BLaER1 treated with 17β-estradiol and CSF1 and Interleukin-3, amounts not matched to agents 10 nM and 100 nM (cell line): ENCODE data around the gene SPATA16.

Source experiments
- H3K27ac ChIP-seq, 11 experiments: shearing (Covaris generic); formaldehyde crosslinking; 2 replicates each; pipeline ENCODE4 v1.8.1; 2022
- H3K27me3 ChIP-seq, 11 experiments: shearing (Covaris generic); formaldehyde crosslinking; 2 replicates each; pipeline ENCODE4 v1.8.1; 2022
- H3K36me3 ChIP-seq, 11 experiments: shearing (Covaris generic); formaldehyde crosslinking; 2 replicates each; pipeline ENCODE4 v1.8.1; 2022
- H3K4me1 ChIP-seq, 10 experiments: shearing (Covaris generic); formaldehyde crosslinking; 2 replicates each; pipeline ENCODE4 v1.8.1; 2022
- H3K4me2 ChIP-seq, 11 experiments: shearing (Covaris generic); formaldehyde crosslinking; 2 replicates each; pipeline ENCODE4 v1.8.1; 2022
- H3K4me3 ChIP-seq, 10 experiments: shearing (Covaris generic); formaldehyde crosslinking; 2 replicates each; pipeline ENCODE4 v1.8.1; 2022
- H3K9ac ChIP-seq, 11 experiments: shearing (Covaris generic); formaldehyde crosslinking; 2 replicates each; pipeline ENCODE4 v1.8.1; 2022
- H3K9me3 ChIP-seq, 11 experiments: shearing (Covaris generic); formaldehyde crosslinking; replicated peaks in 1 of 11; 2 replicates each; pipeline ENCODE4 v1.8.1; 2022
- H4K20me1 ChIP-seq, 11 experiments: shearing (Covaris generic); formaldehyde crosslinking; 2 replicates each; pipeline ENCODE4 v1.8.1; 2022
- Cebpa-rat ChIP-seq, 11 experiments: shearing (Covaris generic); IDR thresholded peaks; 2 replicates each; pipeline ENCODE4 v1.8.1; 2022

Gene SPATA16

GRCh38 chr3:172939651-172940293, 201.3 kb downstream of the SPATA16 start:
- Histone ChIP-seq H3K9ac (no peak overlapping the region), H4K20me1 (no peaks in the 10 kb centered on the region), H3K9me3 (no peaks in the 10 kb centered on the region), H3K4me1 (no peaks in the 10 kb centered on the region), H3K27me3 (no peaks in the 10 kb centered on the region), H3K4me3 (no peak overlapping the region), H3K36me3 (no peaks in the 10 kb centered on the region), H3K27ac (no peak overlapping the region), H3K4me2 (no peak overlapping the region)
- no peak for TF ChIP-seq Cebpa-rat (IDR thresholded peaks at IDR 0.05)

- no peaks in the 10 kb centered on the region for H3K4me1 ChIP-seq
- H3K36me3 ChIP-seq = no peaks in the 10 kb centered on the region
Measured at GRCh38 chr3:172938788-172939187, 202.2 kb downstream of the SPATA16 start.

GRCh38 chr3:172931746-172932285, 209.2 kb downstream of the SPATA16 start:
- Histone ChIP-seq H3K27ac (no peak overlapping the region), H3K9me3 (no peaks in the 10 kb centered on the region), H3K9ac (no peak overlapping the region), H3K36me3 (no peaks in the 10 kb centered on the region), H3K4me1 (peaks cover 0 to 13% (median 5%) of the 10 kb centered on the region in 10 experiments; a peak in 7 of 20 replicates), H3K4me3 (no peak overlapping the region), H3K27me3 (no peaks in the 10 kb centered on the region), H3K4me2 (no peak overlapping the region), H4K20me1 (no peaks in the 10 kb centered on the region)
- no peak for TF ChIP-seq Cebpa-rat (IDR thresholded peaks at IDR 0.05)

More at GRCh38 chr3:172938788-172939187, 202.2 kb downstream of the SPATA16 start:
- Histone ChIP-seq H3K4me3 (no peak overlapping the region), H3K9ac (no peak overlapping the region), H4K20me1 (no peaks in the 10 kb centered on the region), H3K27me3 (no peaks in the 10 kb centered on the region), H3K9me3 (no peaks in the 10 kb centered on the region), H3K27ac (no peak overlapping the region), H3K4me2 (no peak overlapping the region)
- no peak for TF ChIP-seq Cebpa-rat (IDR thresholded peaks at IDR 0.05)

GRCh38 chr3:172929451-172929850, 211.6 kb downstream of the SPATA16 start:
- no peak for TF ChIP-seq Cebpa-rat (IDR thresholded peaks at IDR 0.05)
- Histone ChIP-seq H3K9me3 (no peaks in the 10 kb centered on the region), H3K4me2 (peak overlapping the region in 3 of 11 experiments; percentile 9 to 40 (median 34); a peak in 3 of 22 replicates), H3K4me1 (peaks cover 0 to 13% (median 5%) of the 10 kb centered on the region in 10 experiments; a peak in 7 of 20 replicates), H3K27me3 (no peaks in the 10 kb centered on the region), H3K4me3 (no peak overlapping the region), H3K9ac (no peak overlapping the region), H3K36me3 (no peaks in the 10 kb centered on the region), H3K27ac (no peak overlapping the region), H4K20me1 (no peaks in the 10 kb centered on the region)

GRCh38 chr3:172924546-172924945, 216.5 kb downstream of the SPATA16 start:
- Histone ChIP-seq H3K4me2 (no peak overlapping the region), H3K9me3 (no peaks in the 10 kb centered on the region), H3K27ac (no peak overlapping the region), H3K4me3 (no peak overlapping the region), H4K20me1 (no peaks in the 10 kb centered on the region), H3K27me3 (no peaks in the 10 kb centered on the region), H3K36me3 (no peaks in the 10 kb centered on the region), H3K9ac (no peak overlapping the region), H3K4me1 (peaks cover 0 to 13% (median 5%) of the 10 kb centered on the region in 10 experiments; a peak in 7 of 20 replicates)
- TF ChIP-seq Cebpa-rat (IDR thresholded peaks at IDR 0.05) = no peak

- H3K9ac ChIP-seq = no peak overlapping the region
- no peaks in the 10 kb centered on the region for H3K36me3 ChIP-seq
- no peak overlapping the region for H3K4me3 ChIP-seq
- H3K27ac ChIP-seq = no peak overlapping the region
- TF ChIP-seq Cebpa-rat (IDR thresholded peaks at IDR 0.05) = no peak
- H3K9me3 ChIP-seq = no peaks in the 10 kb centered on the region
- H3K4me2 ChIP-seq = no peak overlapping the region
- no peaks in the 10 kb centered on the region for H3K27me3 ChIP-seq
- no peaks in the 10 kb centered on the region for H4K20me1 ChIP-seq
- H3K4me1 ChIP-seq = peaks cover 0 to 9% (median 0%) of the 10 kb centered on the region in 10 experiments; a peak in 4 of 20 replicates
Measured at GRCh38 chr3:172919297-172919683, 221.7 kb downstream of the SPATA16 start.

- Histone ChIP-seq H3K4me1 (peaks cover 0 to 9% (median 0%) of the 10 kb centered on the region in 10 experiments; a peak in 4 of 20 replicates), H3K9me3 (no peaks in the 10 kb centered on the region), H4K20me1 (no peaks in the 10 kb centered on the region), H3K36me3 (no peaks in the 10 kb centered on the region), H3K27ac (no peak overlapping the region), H3K4me3 (no peak overlapping the region), H3K9ac (no peak overlapping the region), H3K4me2 (no peak overlapping the region), H3K27me3 (no peaks in the 10 kb centered on the region)
- no peak for TF ChIP-seq Cebpa-rat (IDR thresholded peaks at IDR 0.05)
Measured at GRCh38 chr3:172918568-172919296, 222.3 kb downstream of the SPATA16 start.

GRCh38 chr3:172918165-172918564, 222.9 kb downstream of the SPATA16 start:
- H3K4me3 ChIP-seq = no peak overlapping the region
- H3K27ac ChIP-seq = no peak overlapping the region
- H3K4me2 ChIP-seq = no peak overlapping the region
- peaks cover 0 to 7% (median 0%) of the 10 kb centered on the region in 10 experiments; a peak in 4 of 20 replicates for H3K4me1 ChIP-seq
- H3K36me3 ChIP-seq = no peaks in the 10 kb centered on the region
- no peaks in the 10 kb centered on the region for H3K9me3 ChIP-seq
- no peak overlapping the region for H3K9ac ChIP-seq
- H4K20me1 ChIP-seq = no peaks in the 10 kb centered on the region
- H3K27me3 ChIP-seq = no peaks in the 10 kb centered on the region
- TF ChIP-seq Cebpa-rat (IDR thresholded peaks at IDR 0.05) = no peak

GRCh38 chr3:172915911-172916514, 225.0 kb downstream of the SPATA16 start:
- no peak overlapping the region for H3K9ac ChIP-seq
- TF ChIP-seq Cebpa-rat (IDR thresholded peaks at IDR 0.05) = no peak
- no peaks in the 10 kb centered on the region for H3K27me3 ChIP-seq
- H3K36me3 ChIP-seq = no peaks in the 10 kb centered on the region
- no peaks in the 10 kb centered on the region for H3K4me1 ChIP-seq
- no peak overlapping the region for H3K4me2 ChIP-seq
- H4K20me1 ChIP-seq = no peaks in the 10 kb centered on the region
- no peak overlapping the region for H3K4me3 ChIP-seq
- H3K9me3 ChIP-seq = no peaks in the 10 kb centered on the region
- no peak overlapping the region for H3K27ac ChIP-seq
